Cardiac fibroblast (primary cell): ENCODE data around the gene PTPRG.
A peak's percentile ranks its signal among the peaks of the same experiment; 100 is the strongest.

Source experiments
- DNase-seq, 2 donors: peaks; one replicate each; pipeline versions ENCODE4 v3.0.0 to v3.0.0-alpha.2; 2010; ENCODE audit warnings: low read depth in 2 of 2
- H3K4me3 ChIP-seq, 2 donors: replicated peaks in 1 of 2; 1 replicate in 1 of 2; 2 replicates in 1 of 2; pipeline ENCODE4 v1.5.1; 2011; ENCODE audit warnings: low read depth in 2 of 2, low read length in 2 of 2, mild to moderate bottlenecking in 2 of 2, moderate library complexity in 1 of 2
- TF ChIP-seq, protein P1 (sequence below): IDR thresholded peaks from one replicate; pipeline ENCODE4 v1.5.1; 2011; ENCODE audit warnings: low read depth, mild to moderate bottlenecking, low read length, inconsistent platforms

Gene PTPRG

DNA sequence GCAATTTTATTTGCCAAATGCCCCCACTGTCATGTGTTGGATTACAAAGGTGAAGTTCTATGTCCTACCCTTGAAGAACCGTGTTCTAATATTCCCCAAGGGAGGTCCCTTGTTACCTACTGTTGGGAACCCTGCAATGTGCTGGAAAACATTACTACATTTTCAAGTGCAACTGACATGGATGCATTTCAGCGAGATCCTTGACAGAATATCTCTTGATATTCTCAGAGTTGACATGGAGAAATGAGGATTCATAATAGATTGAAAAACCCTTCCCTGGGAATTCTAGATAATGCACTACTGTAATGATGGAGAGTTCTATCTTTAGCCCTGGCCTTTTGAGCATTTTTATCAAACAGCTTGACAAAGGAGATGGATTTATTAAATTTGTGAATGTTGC, 414.6 kb downstream of the PTPRG start:
- TF ChIP-seq, protein P1, sequence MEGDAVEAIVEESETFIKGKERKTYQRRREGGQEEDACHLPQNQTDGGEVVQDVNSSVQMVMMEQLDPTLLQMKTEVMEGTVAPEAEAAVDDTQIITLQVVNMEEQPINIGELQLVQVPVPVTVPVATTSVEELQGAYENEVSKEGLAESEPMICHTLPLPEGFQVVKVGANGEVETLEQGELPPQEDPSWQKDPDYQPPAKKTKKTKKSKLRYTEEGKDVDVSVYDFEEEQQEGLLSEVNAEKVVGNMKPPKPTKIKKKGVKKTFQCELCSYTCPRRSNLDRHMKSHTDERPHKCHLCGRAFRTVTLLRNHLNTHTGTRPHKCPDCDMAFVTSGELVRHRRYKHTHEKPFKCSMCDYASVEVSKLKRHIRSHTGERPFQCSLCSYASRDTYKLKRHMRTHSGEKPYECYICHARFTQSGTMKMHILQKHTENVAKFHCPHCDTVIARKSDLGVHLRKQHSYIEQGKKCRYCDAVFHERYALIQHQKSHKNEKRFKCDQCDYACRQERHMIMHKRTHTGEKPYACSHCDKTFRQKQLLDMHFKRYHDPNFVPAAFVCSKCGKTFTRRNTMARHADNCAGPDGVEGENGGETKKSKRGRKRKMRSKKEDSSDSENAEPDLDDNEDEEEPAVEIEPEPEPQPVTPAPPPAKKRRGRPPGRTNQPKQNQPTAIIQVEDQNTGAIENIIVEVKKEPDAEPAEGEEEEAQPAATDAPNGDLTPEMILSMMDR, result no peak
- no peak for DNase-seq
- no peak overlapping the region for H3K4me3 ChIP-seq

DNA sequence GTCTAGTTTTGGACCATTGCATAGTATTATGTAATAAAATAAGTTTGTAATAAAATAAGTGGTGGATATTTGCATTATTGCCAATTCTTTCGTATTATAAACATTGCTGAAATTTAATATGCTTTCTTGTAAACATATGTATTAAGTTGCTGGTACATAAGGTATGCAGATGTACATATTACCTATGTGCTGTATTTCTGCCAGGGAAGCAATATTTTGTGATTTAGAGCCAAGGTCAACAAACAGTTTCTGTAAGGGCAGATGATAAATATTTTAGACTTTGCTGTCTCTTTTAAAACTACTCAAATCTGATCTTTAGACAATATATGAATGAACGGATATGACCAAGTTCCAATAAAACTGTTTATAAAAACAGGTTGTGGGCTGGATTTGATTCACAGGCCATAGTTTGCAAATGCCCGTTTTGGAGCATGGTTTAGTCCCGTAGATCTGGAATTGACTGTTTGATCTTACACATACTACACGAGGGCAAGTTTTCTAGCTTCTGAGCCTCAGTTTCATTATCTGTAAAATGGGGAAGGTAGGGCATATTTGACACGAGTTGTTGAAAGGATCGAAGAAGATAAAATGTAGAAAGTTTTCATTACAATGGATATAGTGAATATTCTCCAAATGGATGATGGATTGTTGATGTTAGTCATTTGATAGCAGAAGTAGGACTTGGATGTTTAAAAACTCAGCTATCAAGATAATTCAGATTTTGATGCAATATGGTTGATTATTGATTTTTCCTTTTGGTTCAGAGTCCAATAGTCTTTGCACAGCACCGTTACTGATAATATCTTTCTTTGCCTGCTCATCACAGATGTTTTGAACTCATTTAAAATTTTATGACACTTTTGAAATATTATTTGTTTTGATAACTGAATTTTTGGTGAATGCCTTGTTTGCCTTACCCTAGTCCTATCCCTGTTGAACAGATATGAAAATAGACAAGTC, 417.4 kb downstream of the PTPRG start:
- TF ChIP-seq, protein P1, result no peak

DNA sequence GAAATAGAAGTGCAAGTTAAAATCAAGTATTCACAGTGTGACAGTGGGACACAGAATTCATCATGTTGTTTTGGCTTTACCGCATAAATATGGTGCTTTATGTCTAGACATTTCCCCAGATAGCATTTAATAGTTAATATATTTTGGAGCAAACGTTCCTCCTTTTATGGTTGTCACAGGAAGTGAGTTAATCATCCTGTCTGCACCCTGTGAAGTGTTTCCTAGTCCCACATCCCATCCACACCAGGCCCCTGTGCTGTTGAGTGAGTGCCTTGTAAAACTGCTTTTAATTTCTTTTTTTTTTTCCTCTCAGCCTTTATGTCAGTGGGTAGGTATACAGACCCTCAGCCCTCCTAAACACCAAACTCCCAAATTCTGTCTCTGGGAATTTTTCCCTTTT, 418.3 kb downstream of the PTPRG start:
- H3K4me3 ChIP-seq, result no peak overlapping the region
- TF ChIP-seq, protein P1, result no peak
- DNase-seq, result peak; percentile 36 to 49

More for the DNA sequence above, 417.4 kb downstream of the PTPRG start:
- no peak overlapping the region for H3K4me3 ChIP-seq
- no peak for DNase-seq

DNA sequence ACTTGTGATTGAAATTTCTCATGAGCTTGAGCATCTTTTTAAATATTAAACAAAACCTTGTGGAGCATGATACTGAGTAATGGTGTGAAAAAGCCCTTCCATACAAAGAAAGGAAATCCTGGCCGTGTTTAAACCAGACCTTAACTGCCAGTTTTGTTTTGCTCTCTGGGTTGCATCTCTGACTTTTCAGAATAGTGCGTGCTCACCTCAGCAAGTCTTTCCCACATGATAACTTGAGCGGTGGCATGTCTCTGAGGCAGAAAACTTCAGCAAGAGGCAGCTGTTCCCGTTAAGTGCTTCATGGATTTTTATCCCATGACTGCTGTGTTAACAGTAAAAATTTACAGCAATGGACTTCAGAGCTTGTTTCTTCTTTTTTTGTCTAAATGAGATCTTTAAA, 418.7 kb downstream of the PTPRG start:
- peak; percentile 29 to 41 for DNase-seq

DNA sequence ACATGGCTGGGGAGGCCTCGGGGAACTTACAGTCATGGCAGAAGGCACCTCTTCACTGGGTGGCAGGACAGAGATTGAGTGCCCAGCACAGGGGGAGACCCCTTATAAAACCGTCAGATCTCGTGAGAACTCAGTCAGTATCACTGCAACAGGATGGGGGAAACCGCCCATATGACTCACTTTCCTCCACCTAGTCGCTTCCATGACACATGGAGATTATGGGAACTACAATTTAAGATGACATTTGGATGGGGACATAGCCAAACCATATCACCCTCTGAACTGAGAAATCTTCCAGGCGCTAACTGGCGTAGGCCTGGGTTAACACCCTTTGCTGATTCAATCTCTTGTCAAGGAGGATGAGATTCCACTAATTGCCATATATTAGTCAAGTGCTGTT, 419.7 kb downstream of the PTPRG start:
- peak in 1 of 2 donors; percentile 25 for DNase-seq
- no peak overlapping the region for H3K4me3 ChIP-seq
- TF ChIP-seq, protein P1, result no peak

More for the DNA sequence above, 418.7 kb downstream of the PTPRG start:
- no peak overlapping the region for H3K4me3 ChIP-seq
- TF ChIP-seq, protein P1, result no peak

DNA sequence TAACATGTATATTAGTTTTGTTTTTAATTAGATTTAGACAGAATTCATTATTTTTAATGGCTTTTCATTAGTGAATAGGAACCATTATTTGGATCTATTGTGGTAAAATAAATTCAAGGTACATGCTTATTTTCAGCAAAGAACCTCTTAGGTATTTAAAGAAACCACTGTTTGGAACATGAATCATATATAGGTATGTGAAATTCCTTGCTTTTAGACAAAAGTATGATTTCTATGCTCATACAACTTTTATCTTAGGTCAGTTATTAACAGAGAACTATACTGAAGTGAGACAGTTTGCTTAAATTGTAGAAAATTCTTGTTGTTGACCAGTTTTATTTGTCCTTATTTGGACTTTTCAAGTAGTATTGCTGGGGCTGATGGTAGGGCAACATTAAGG, 422.1 kb downstream of the PTPRG start:
- no peak overlapping the region for H3K4me3 ChIP-seq
- no peak for DNase-seq
- TF ChIP-seq, protein P1, result no peak

DNA sequence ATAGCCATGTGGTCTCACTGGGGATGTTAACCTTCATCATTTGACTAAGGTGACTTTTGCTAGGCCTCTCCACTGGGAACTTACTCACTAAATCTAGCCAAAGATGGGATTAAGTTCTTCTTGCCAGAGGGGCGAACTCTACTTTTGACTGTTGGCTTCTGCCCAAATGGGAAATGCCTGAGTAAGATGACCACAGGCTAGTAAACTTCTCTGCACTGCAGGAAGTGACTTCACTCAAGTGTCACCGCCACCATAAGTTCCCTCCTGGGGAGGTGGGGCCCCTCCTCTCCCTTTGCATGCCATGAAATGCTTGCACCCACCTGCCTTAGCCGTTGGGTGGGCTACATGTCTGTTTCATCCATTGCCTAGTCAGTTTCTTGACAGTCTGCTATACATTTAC, 423.6 kb downstream of the PTPRG start:
- peak; percentile 67 to 86 for DNase-seq
- TF ChIP-seq, protein P1, result no peak

More for the DNA sequence above, 423.6 kb downstream of the PTPRG start:
- H3K4me3 ChIP-seq, result no peak overlapping the region
